Measurements from ENCODE around the gene GLYR1.

- no peak for TF ChIP-seq CTCF (tag by site-specific recombination; IDR thresholded peaks at IDR 0.05)
- TF ChIP-seq ZNF549 (tag by site-specific recombination; IDR thresholded peaks at IDR 0.05) = no peak
- TF ChIP-seq ZNF274 (IDR thresholded peaks at IDR 0.05; ENCODE audit: low read length) = no peak
- TF ChIP-seq ZNF274 (tag by site-specific recombination; IDR thresholded peaks at IDR 0.05; ENCODE audit: borderline replicate concordance) = no peak
- no peak for TF ChIP-seq ZNF664 (tag by site-specific recombination; IDR thresholded peaks at IDR 0.05)
- no peak for TF ChIP-seq SETDB1 (IDR thresholded peaks at IDR 0.05; ENCODE audit: insufficient read length, low read length)
Measured at GRCh38 chr16:4886151-4886550, 39.1 kb upstream of the GLYR1 start.
